Choroid plexus epithelial cell (primary cell): ENCODE measurements around the gene DLEC1.
"Not testable (repeated sequence)": the region's sequence is repeated elsewhere in the genome, so short reads cannot be mapped to it uniquely, and the experiment has no call there.

Experiments
- DNase-seq: peaks from one replicate; pipeline ENCODE4 v3.0.0-alpha.2; 2010; ENCODE audit warnings: low read depth
- H3K4me3 ChIP-seq: 2 replicates; pipeline ENCODE4 v1.5.1; 2011; ENCODE audit warnings: low read depth, mild to moderate bottlenecking, control low read depth, low read length, moderate library complexity
- CTCF ChIP-seq: conservative IDR thresholded peaks from 2 replicates; pipeline ENCODE4 v1.5.1; 2011; ENCODE audit warnings: low read depth, mild to moderate bottlenecking, control low read depth, inconsistent platforms, low read length, moderate library complexity

DLEC1 gene

GRCh38 chr3:38157595-38157994 is 118.6 kb downstream of the DLEC1 start:
- no peak for TF ChIP-seq CTCF
- no peak overlapping the region for H3K4me3 ChIP-seq
- no peak for DNase-seq

- no peak overlapping the region for H3K4me3 ChIP-seq
- no peak for TF ChIP-seq CTCF
- no peak for DNase-seq
These were observed 119.5 kb downstream of the DLEC1 start for GRCh38 chr3:38158472-38158871.

GRCh38 chr3:38160704-38161103 is 121.7 kb downstream of the DLEC1 start:
- H3K4me3 ChIP-seq, DNase-seq: not testable (repeated sequence)

GRCh38 chr3:38163117-38163840 is 124.3 kb downstream of the DLEC1 start:
- peak; percentile 38 for TF ChIP-seq CTCF
- no peak for DNase-seq
- H3K4me3 ChIP-seq, result no peak overlapping the region

GRCh38 chr3:38163841-38164642 is 125.0 kb downstream of the DLEC1 start:
- TF ChIP-seq CTCF, result no peak
- peak overlapping the region; percentile 94 for H3K4me3 ChIP-seq
- no peak for DNase-seq

- no peak for DNase-seq
- H3K4me3 ChIP-seq, result peak overlapping the region; percentile 94
- no peak for TF ChIP-seq CTCF
These were observed 125.6 kb downstream of the DLEC1 start for GRCh38 chr3:38164643-38164951.

- peak within 1 kb of the TSS; percentile 94 for H3K4me3 ChIP-seq
- no peak for TF ChIP-seq CTCF
- DNase-seq, result peak; percentile 100
These were observed 126.1 kb downstream of the DLEC1 start, which contains the start of gene OXSR1 for GRCh38 chr3:38164952-38165721. Gene OXSR1, plus strand, starts transcription at chr3:38165537. Its CDS starts 340 bp downstream, at chr3:38165877.
